Lower lobe of right lung (tissue), 2 donors: ENCODE measurements around the gene SLC39A11. TPM values are rescaled to one million over a fixed set of nuclear protein-coding genes. Genes with fewer than 3 reads are reported as not detected.

ENCODE experiments used
- ATAC-seq, 2 donors: fragments of 200-7000 bp; cut with Tn5 transposase; one replicate each; pipeline ENCODE4 v1.9.1; 2020 to 2022; ENCODE audit warnings: mild to moderate bottlenecking in 2 of 2, moderate library complexity in 2 of 2
- DNase-seq: peaks from one replicate; pipeline ENCODE4 v3.0.0-alpha.2; 2020
- H3K27ac ChIP-seq: fragments of 200-600 bp; one replicate; pipeline ENCODE4 v1.8.0; 2022
- H3K27me3 ChIP-seq: fragments of 200-600 bp; one replicate; pipeline ENCODE4 v1.8.0; 2022; ENCODE audit warnings: low read depth
- H3K36me3 ChIP-seq: fragments of 200-600 bp; one replicate; pipeline ENCODE4 v1.8.0; 2022; ENCODE audit warnings: mild to moderate bottlenecking
- H3K4me1 ChIP-seq: fragments of 200-600 bp; one replicate; pipeline ENCODE4 v1.8.0; 2022
- H3K4me3 ChIP-seq: fragments of 200-600 bp; one replicate; pipeline ENCODE4 v1.8.0; 2022; ENCODE audit warnings: mild to moderate bottlenecking
- H3K9me3 ChIP-seq: fragments of 200-600 bp; one replicate; pipeline ENCODE4 v1.8.0; 2022
- intact Hi-C: fragments of 100-400 bp; cut with DNase I; formaldehyde crosslinking; loops from one replicate; pipeline ENCODE4 v1.11.0; 2022
- total RNA-seq: library from RNA; stranded (reverse); fragmentation: NEBNext Ultra II Directional; extraction: Animal tissue kit (Norgen Biotek cat#: 25700); gene quantifications from one replicate; pipeline ENCODE4 v1.2.1, GENCODE V29; 2021
- TF ChIP-seq, protein P1 (sequence below): fragments of 200-600 bp; IDR thresholded peaks from one replicate; pipeline ENCODE4 v1.8.0; 2022; ENCODE audit warnings: antibody characterized with exemption, mild to moderate bottlenecking
- donor health status: DM: no; HTN: yes; CAD: no; lungs with severe emphysema.

Gene SLC39A11
- total RNA-seq, 1 donor from 2014 or later, result 39.7 TPM

DNA sequence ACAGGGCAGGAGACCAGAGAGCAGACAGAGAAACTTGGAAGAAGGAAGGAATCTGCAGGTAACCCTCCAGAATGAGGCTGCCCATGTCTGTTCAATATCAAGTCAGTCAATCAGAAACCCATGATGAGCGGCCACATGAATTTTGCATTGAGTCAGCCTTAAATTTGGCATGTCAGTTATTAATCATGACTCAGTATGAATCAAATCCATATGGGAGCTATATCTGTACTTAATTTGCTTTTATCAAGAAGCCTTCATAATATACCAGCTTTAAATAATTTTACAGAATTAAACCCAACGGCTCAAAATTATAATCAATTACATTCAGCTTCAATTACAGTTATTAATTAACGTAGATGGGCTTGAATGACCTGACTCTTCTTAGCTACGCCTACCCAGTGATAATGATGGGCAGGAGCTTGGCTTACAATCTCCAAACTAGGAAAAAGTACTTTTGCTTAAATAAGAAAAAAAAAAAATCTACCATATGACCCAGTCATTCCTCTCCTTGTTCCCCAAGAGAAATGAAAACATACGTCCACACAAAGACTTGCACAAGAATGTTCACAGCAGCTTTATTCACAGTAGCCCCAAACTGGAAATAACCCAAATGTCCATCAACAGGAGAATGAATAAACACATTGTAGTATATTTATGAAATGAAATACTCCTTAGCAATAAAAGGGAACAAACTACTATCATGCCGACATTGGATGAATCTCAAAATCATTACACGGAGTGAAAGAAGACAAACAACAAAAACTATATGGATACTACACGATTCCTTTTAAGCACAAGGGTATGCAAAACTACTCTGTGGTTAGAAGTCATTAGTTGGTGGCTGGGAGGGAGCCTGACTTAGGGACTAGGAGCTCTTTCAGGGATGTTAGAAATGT lies 48.6 kb downstream of the SLC39A11 start:
- DNase-seq, result no peak
- Histone ChIP-seq H3K27ac (no peak overlapping the region), H3K27me3 (no peaks in the 10 kb centered on the region), H3K4me1 (peaks cover 16% of the 10 kb centered on the region), H3K9me3 (peaks cover 5% of the 10 kb centered on the region), H3K4me3 (no peak overlapping the region), H3K36me3 (no peaks in the 10 kb centered on the region)
- TF ChIP-seq, protein P1, sequence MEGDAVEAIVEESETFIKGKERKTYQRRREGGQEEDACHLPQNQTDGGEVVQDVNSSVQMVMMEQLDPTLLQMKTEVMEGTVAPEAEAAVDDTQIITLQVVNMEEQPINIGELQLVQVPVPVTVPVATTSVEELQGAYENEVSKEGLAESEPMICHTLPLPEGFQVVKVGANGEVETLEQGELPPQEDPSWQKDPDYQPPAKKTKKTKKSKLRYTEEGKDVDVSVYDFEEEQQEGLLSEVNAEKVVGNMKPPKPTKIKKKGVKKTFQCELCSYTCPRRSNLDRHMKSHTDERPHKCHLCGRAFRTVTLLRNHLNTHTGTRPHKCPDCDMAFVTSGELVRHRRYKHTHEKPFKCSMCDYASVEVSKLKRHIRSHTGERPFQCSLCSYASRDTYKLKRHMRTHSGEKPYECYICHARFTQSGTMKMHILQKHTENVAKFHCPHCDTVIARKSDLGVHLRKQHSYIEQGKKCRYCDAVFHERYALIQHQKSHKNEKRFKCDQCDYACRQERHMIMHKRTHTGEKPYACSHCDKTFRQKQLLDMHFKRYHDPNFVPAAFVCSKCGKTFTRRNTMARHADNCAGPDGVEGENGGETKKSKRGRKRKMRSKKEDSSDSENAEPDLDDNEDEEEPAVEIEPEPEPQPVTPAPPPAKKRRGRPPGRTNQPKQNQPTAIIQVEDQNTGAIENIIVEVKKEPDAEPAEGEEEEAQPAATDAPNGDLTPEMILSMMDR, result no peak
- intact Hi-C loops, result loop anchor here (5.0 kb wide), 1 partner anchor 48 kb away; the partner anchor contains the start of gene SLC39A11
- ATAC-seq, result no peak

DNA sequence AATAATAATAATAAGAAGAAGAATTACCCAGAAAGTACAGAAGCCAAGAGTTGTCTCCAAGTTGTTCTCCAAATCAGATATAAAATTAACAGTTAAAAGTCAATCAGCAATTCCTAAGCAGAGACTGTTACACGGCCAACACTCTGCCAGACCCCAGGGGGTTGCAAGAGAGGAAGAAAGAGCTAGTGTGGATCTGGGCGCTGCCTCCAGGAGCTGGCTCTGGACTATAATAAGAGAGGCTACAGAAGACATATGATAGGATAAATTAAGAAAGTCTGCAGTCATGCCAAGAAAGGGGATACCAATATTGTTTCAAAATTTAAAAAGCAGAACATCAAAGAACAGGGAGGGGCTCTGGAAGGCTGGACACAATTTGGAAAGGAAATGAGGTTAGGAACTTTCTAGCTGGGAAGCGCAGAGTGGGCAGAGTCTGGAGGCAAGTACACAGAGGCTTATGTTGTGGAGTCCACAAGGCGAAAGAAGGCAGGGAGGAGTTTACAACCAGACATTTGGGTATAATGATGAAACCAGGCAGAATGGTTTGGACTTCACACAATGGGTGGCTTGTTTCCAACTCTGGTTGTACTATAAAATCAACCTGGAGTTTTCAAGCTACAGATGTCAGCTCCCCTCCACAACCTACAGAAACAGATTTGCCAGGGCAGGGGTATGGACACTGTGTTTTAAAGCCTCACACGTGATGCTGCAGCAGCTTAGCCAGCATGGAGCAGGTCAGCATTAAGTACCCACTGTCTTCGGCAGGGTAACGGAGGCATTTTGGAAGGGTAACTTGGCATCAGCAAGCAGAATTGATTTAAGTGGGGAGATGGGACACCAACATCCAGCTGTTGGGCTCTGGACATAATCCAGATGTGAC lies 49.4 kb downstream of the SLC39A11 start:
- no peak for DNase-seq
- Histone ChIP-seq H3K27ac (no peak overlapping the region), H3K9me3 (peaks cover 5% of the 10 kb centered on the region), H3K4me3 (no peak overlapping the region), H3K36me3 (no peaks in the 10 kb centered on the region), H3K4me1 (peaks cover 16% of the 10 kb centered on the region), H3K27me3 (no peaks in the 10 kb centered on the region)
- intact Hi-C loops, result loop anchor here (5.0 kb wide), 1 partner anchor 49 kb away; the partner anchor contains the start of gene SLC39A11
- TF ChIP-seq, protein P1, result no peak
- no peak for ATAC-seq

DNA sequence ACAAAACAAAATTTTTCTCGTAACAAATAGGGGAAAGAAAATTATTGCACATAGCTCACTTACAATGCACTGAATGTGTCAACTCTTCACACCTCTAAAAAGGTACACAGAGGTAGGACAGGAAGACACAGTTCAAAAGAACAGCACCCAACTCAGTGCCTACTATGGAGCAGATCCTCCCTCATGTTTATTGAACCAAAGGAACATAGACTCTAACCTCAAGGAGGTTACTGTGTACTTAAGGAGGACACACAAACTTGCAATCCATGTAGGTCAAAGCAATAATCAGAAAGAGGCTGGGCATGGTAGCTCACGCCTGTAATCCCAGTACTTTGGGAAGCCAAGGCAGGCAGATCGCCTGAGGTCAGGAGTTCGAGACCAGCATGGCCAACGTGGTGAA lies 50.3 kb downstream of the SLC39A11 start:
- Histone ChIP-seq H3K4me3 (no peak overlapping the region), H3K9me3 (peaks cover 5% of the 10 kb centered on the region), H3K27ac (no peak overlapping the region), H3K27me3 (no peaks in the 10 kb centered on the region), H3K36me3 (peaks cover 6% of the 10 kb centered on the region), H3K4me1 (peaks cover 16% of the 10 kb centered on the region)
- TF ChIP-seq, protein P1, result no peak
- ATAC-seq, result no peak
- intact Hi-C loops, result loop anchor here (5.0 kb wide), 1 partner anchor 50 kb away; the partner anchor contains the start of gene SLC39A11
- no peak for DNase-seq

DNA sequence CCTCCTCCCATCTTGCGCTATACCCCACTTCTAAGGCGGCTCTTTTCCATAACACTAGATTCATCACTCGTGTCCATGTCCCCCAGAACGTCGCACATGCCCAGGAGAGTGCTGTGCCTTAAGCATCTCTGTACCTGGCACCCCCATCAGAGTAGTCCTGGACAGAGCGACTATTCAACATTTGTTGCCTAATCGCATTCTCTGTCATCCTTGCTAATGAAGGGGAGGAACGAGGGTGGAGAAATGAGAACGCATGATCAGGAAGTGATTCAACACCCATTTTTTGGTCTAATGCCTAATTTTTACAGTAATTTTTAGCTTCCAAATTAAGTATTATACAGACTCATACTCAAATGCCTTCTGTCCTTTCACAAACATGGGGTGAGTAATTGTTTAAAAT lies 53.2 kb downstream of the SLC39A11 start:
- H3K4me1 ChIP-seq, result peaks cover 16% of the 10 kb centered on the region
- no peak for DNase-seq

DNA sequence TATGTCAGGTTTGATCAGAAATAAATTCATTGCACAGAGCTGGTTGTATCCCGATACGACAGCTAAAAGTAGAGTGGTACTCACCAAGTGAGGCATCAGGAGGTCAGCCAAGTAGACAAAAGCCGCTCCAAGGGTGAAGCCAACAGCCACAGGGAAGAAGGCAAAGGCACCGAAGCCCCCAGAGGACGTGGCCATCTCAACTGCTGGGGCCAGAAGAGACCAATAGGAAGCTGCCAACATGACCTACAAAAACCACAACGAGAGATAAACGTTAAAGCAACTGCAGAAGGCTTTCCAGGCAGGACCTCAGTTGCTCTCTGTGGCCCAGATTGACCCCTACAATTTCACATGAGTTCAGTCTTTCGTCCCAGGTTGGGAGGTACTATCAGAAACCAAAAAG lies 61.0 kb downstream of the SLC39A11 start:
- DNase-seq (no peak), ATAC-seq (no peak)
- Histone ChIP-seq H3K27me3 (no peaks in the 10 kb centered on the region), H3K9me3 (no peaks in the 10 kb centered on the region), H3K4me1 (no peaks in the 10 kb centered on the region), H3K27ac (no peak overlapping the region), H3K36me3 (peaks cover 9% of the 10 kb centered on the region), H3K4me3 (no peak overlapping the region)
- TF ChIP-seq, protein P1, result no peak
- intact Hi-C loops, result no loop called here

More for the DNA sequence above, 53.2 kb downstream of the SLC39A11 start:
- intact Hi-C loops, result no loop called here
- Histone ChIP-seq H3K36me3 (peaks cover 7% of the 10 kb centered on the region), H3K9me3 (peaks cover 5% of the 10 kb centered on the region), H3K4me3 (no peak overlapping the region), H3K27ac (no peak overlapping the region), H3K27me3 (no peaks in the 10 kb centered on the region)
- ATAC-seq, result no peak
- TF ChIP-seq, protein P1, result no peak
